ENCODE measurements around the gene SRRT. TPM values are rescaled to one million over a fixed set of nuclear protein-coding genes. Genes with fewer than 3 reads are reported as not detected.

SRRT gene
- total RNA-seq, 2 donors from 2014 or later: 114 to 204 TPM

DNA sequence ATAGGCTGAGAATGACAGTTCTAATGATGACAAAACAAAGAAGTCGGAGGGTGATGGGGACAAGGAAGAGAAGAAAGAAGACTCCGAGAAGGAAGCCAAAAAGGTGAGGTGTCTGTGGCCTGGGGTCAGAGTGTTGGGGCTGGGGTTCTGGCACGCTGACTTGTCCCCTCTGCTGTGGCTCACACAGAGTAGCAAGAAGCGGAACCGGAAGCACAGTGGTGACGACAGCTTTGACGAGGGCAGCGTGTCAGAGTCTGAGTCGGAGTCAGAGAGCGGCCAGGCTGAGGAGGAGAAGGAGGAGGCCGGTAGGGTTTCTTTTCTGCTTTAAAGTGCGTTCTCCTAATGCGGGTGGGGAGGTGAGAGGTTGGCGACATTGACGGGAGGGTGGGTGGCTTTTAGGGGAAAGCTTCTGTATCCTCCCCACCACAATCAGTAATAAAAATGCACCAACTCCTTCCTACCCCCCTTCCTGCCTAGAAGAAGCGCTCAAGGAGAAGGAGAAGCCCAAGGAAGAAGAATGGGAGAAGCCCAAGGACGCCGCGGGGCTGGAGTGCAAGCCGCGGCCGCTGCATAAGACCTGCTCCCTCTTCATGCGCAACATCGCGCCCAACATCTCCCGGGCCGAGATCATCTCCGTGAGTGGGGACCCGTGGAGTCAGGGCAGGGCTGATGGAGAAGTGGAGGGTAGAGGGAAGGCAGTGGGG, 10.0 kb downstream of the SRRT start:
- Histone ChIP-seq H3K4me1 (peaks cover 14% of the 10 kb centered on the region), H3K9me3 (no peaks in the 10 kb centered on the region), H3K27me3 (no peaks in the 10 kb centered on the region), H3K36me3 (peaks cover 31% of the 10 kb centered on the region), H3K9ac (ENCODE audit: low read depth in 2 of 2, low read length in 2 of 2) (no peak overlapping the region), H3K27ac (no peak overlapping the region), H3K4me3 (no peak overlapping the region)
- TF ChIP-seq, protein P1, sequence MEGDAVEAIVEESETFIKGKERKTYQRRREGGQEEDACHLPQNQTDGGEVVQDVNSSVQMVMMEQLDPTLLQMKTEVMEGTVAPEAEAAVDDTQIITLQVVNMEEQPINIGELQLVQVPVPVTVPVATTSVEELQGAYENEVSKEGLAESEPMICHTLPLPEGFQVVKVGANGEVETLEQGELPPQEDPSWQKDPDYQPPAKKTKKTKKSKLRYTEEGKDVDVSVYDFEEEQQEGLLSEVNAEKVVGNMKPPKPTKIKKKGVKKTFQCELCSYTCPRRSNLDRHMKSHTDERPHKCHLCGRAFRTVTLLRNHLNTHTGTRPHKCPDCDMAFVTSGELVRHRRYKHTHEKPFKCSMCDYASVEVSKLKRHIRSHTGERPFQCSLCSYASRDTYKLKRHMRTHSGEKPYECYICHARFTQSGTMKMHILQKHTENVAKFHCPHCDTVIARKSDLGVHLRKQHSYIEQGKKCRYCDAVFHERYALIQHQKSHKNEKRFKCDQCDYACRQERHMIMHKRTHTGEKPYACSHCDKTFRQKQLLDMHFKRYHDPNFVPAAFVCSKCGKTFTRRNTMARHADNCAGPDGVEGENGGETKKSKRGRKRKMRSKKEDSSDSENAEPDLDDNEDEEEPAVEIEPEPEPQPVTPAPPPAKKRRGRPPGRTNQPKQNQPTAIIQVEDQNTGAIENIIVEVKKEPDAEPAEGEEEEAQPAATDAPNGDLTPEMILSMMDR (IDR thresholded peaks at IDR 0.05): no peak
- intact Hi-C loops (cut with DNase I): no loop called here
- DNase-seq: no peak

DNA sequence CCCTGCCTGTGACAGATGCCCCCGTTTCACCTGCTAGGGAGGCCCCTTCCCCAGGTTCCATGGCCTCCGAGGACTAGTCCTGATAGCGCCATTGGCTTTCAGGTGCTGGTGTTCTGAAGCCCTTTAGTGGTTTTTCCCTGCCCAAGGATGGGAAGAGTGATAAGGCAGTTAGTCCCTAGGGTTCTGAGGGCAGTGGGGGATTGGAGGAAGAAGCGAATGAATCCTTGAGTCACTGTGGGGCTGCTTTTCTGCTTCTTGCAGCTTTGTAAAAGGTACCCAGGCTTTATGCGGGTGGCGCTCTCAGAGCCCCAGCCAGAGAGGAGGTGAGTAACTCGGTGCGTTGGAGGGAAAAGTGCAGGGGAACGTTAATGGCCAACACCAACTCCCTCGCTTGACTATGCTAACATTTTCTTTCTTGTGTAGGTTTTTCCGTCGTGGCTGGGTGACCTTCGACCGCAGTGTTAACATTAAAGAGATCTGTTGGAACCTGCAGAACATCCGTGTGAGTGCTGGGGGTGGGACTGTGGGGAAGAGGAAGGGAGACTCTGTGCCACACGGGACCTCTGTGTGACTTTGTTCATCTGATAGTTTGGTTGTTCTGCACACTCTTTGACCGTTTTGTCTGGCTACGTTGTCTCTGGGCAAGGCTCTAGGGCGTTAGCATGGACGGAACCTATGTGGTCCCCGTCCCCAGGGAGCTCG, 10.7 kb downstream of the SRRT start:
- no peak overlapping the region for H3K27ac ChIP-seq
- intact Hi-C loops (cut with DNase I): no loop called here
- TF ChIP-seq, protein P1 (IDR thresholded peaks at IDR 0.05): no peak
- no peak for DNase-seq
- H3K36me3 ChIP-seq: peaks cover 31% of the 10 kb centered on the region
- no peak overlapping the region for H3K9ac ChIP-seq (ENCODE audit: low read depth in 2 of 2, low read length in 2 of 2)
- no peaks in the 10 kb centered on the region for H3K27me3 ChIP-seq
- H3K9me3 ChIP-seq: no peaks in the 10 kb centered on the region
- no peak overlapping the region for H3K4me3 ChIP-seq
- H3K4me1 ChIP-seq: peaks cover 16% of the 10 kb centered on the region

DNA sequence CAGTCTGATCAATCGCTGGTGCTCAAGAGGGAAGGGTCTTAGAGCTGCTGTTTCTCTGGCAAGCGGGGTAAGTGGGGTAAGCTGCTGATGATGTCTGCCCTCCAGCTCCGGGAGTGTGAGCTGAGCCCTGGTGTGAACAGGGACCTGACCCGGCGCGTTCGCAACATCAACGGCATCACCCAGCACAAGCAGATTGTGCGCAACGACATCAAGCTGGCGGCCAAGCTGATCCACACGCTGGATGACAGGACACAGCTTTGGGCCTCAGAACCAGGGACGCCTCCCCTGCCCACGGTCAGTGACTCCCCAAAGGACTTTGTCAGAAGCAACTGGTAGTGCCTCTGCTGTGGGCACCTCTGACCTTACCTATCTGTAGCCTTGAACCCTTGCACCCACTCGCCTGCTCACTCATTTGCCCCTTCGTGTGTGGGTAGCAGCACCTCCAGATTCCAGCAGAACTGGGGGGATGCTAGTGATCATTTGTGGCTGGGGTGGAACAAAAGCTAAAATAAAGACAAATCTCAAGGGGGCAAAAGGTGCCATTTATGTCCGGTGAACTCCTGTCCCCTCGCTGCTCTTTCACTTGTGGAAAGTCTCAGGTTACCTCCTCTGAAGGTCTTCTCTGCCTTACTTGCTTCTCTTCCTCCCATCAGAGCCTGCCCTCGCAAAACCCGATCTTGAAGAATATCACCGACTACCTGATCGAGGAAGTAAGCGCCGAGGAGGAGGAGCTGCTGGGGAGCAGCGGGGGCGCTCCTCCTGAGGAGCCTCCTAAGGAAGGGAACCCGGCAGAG, 11.4 kb downstream of the SRRT start:
- Histone ChIP-seq H3K36me3 (peaks cover 29% of the 10 kb centered on the region), H3K9ac (ENCODE audit: low read depth in 2 of 2, low read length in 2 of 2) (peak overlapping the region in 1 of 2 donors; percentile 12), H3K4me1 (peaks cover 20% of the 10 kb centered on the region), H3K27ac (no peak overlapping the region), H3K4me3 (no peak overlapping the region), H3K9me3 (no peaks in the 10 kb centered on the region), H3K27me3 (no peaks in the 10 kb centered on the region)
- intact Hi-C loops (cut with DNase I): no loop called here
- DNase-seq: no peak
- TF ChIP-seq, protein P1 (IDR thresholded peaks at IDR 0.05): no peak

DNA sequence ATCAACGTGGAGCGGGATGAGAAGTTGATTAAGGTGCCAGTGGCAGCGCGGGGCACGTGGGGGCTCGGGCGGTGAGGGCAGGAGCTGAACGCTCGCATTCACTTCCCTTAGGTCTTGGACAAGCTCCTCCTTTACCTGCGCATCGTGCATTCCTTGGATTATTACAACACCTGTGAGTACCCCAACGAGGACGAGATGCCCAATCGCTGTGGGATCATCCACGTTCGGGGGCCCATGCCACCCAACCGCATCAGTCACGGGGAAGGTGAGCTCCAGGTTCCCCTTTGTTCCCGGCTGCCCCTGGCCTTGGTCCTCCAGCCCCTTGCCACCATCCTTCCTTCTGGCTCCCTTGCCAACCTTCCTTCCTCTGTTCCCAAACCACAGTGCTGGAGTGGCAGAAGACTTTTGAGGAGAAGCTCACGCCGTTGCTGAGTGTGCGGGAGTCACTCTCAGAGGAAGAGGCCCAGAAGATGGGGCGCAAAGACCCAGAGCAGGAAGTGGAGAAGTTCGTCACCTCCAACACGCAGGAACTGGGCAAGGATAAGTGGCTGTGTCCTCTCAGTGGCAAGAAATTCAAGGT, 12.1 kb downstream of the SRRT start:
- TF ChIP-seq, protein P1 (IDR thresholded peaks at IDR 0.05): no peak
- no peak for DNase-seq
- no peaks in the 10 kb centered on the region for H3K27me3 ChIP-seq
- H3K36me3 ChIP-seq: peaks cover 22% of the 10 kb centered on the region
- intact Hi-C loops (cut with DNase I): no loop called here
- no peak overlapping the region for H3K4me3 ChIP-seq
- H3K9me3 ChIP-seq: no peaks in the 10 kb centered on the region
- H3K4me1 ChIP-seq: peaks cover 20% of the 10 kb centered on the region
- H3K9ac ChIP-seq (ENCODE audit: low read depth in 2 of 2, low read length in 2 of 2): peak overlapping the region in 1 of 2 donors; percentile 84
- peak overlapping the region; percentile 81 for H3K27ac ChIP-seq
